Nephron (organoid): Measurements from ENCODE around the gene ARFIP2.

Source experiments
- H3K27ac Mint-ChIP-seq, 3 experiments: 2 replicates each; pipeline ENCODE4 v1.8.0; 2020; ENCODE audit warnings: mixed read lengths in 3 of 3, mild to moderate bottlenecking in 2 of 3, moderate library complexity in 1 of 3
- H3K27me3 Mint-ChIP-seq: 2 replicates; pipeline ENCODE4 v1.8.0; 2021; ENCODE audit warnings: low read depth, mild to moderate bottlenecking, moderate library complexity, mixed read lengths
- H3K36me3 Mint-ChIP-seq: 2 replicates; pipeline ENCODE4 v1.8.0; 2020; ENCODE audit warnings: low read depth, mixed read lengths
- H3K4me1 Mint-ChIP-seq: 2 replicates; pipeline ENCODE4 v1.8.0; 2020; ENCODE audit warnings: mixed read lengths
- H3K4me3 Mint-ChIP-seq, 3 experiments: 2 replicates each; pipeline ENCODE4 v1.8.0; 2020; ENCODE audit warnings: mild to moderate bottlenecking in 3 of 3, mixed read lengths in 3 of 3, moderate library complexity in 2 of 3
- H3K9me3 Mint-ChIP-seq: 2 replicates; pipeline ENCODE4 v1.8.0; 2020; ENCODE audit warnings: mixed read lengths
- TF ChIP-seq, protein P1 (sequence below), 3 experiments: fragments of 200-600 bp; sonication (generic); IDR thresholded peaks; one replicate each; pipeline ENCODE4 v1.5.0; 2021; ENCODE audit warnings: antibody characterized with exemption in 3 of 3; ENCODE audit not compliant: unreplicated experiment in 3 of 3

Gene ARFIP2

DNA sequence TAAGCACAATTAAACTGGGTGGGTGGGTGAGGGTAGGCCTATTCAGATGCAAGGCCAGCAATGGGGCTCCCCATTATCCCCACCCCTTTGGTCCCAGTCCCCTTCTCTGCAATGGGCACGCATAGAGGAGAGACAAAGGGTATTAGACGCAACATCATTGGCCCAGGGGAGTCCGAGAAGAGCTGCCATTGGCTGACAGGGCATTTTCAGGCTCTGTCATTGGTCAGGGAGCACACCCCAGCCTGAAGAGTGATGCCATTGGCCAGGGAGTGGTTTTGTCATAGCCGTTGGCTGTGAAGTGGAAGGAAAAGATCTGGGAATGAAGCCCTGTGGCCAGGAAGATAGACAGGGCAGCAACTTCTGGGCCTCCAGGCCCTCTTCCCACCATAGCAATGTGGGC lies 4.6 kb downstream of the ARFIP2 start:
- Mint-ChIP-seq H3K4me3 (peak overlapping the region; percentile 42 to 79 (median 46)), H3K27ac (peak overlapping the region in 1 of 3 experiments; percentile 14), H3K27me3 (no peaks in the 10 kb centered on the region), H3K4me1 (peaks cover 47% of the 10 kb centered on the region), H3K9me3 (no peaks in the 10 kb centered on the region), H3K36me3 (peaks cover 27% of the 10 kb centered on the region)
- TF ChIP-seq, protein P1, sequence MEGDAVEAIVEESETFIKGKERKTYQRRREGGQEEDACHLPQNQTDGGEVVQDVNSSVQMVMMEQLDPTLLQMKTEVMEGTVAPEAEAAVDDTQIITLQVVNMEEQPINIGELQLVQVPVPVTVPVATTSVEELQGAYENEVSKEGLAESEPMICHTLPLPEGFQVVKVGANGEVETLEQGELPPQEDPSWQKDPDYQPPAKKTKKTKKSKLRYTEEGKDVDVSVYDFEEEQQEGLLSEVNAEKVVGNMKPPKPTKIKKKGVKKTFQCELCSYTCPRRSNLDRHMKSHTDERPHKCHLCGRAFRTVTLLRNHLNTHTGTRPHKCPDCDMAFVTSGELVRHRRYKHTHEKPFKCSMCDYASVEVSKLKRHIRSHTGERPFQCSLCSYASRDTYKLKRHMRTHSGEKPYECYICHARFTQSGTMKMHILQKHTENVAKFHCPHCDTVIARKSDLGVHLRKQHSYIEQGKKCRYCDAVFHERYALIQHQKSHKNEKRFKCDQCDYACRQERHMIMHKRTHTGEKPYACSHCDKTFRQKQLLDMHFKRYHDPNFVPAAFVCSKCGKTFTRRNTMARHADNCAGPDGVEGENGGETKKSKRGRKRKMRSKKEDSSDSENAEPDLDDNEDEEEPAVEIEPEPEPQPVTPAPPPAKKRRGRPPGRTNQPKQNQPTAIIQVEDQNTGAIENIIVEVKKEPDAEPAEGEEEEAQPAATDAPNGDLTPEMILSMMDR (IDR thresholded peaks at IDR 0.05; ENCODE audit: unreplicated experiment in 3 of 3), result no peak

DNA sequence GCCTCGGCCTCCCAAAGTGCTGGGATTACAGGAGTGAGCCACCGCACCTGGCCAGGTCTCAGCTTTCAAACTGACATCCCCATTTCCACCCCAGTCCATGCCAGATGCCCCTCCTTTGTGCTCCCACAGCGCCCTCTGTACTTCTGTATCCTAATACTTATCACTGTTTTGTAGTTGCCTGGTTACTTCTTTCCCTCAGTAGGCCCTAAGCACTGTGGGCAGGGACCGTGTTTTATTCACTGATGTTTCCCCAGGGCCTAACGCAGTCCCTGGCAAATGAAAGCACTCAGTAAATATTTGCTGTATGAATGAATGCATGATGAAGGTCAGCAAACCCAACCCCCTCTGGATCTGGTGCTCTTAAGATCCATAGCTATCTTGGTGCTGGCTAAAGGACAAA lies 5.2 kb downstream of the ARFIP2 start:
- Mint-ChIP-seq H3K27ac (peak overlapping the region in 2 of 3 experiments; percentile 8 to 57), H3K27me3 (no peaks in the 10 kb centered on the region), H3K4me1 (peaks cover 44% of the 10 kb centered on the region), H3K9me3 (no peaks in the 10 kb centered on the region), H3K36me3 (peaks cover 23% of the 10 kb centered on the region), H3K4me3 (peak overlapping the region; percentile 13 to 65 (median 45))
- TF ChIP-seq, protein P1 (IDR thresholded peaks at IDR 0.05; ENCODE audit: unreplicated experiment in 3 of 3), result no peak

DNA sequence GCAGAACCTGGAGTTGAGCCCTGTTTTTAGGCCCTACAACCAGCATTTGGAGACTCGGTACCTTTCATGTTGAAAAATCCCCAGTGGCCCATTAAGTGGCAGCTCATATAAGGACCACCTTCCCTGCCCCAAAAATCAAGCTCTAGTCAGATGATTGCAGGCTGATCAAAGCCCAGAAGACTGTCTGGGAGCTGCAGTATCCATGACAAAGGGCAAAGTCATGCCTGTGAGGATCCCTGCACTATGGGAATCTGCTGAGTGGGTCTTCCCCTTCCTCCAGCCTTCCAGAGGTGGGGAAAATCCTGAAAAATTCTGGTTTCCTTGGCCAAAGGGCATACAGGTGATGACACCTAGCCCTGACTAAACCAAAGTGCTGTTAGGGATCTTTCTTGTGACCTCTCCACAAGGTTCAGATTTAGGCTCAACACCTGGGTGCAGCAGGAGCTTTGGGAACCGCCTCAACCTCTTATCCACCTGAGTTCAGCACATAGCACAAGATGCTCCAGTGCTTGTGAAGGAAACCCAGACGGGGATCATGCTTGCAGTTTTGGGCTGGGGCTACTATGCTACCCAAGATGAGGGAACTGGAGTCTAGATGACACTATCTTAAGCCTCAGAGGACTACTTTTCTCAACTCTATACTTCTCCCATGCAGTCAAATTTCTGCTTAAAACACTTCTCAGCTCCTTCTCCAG lies 6.2 kb downstream of the ARFIP2 start:
- no peaks in the 10 kb centered on the region for H3K9me3 Mint-ChIP-seq
- peaks cover 35% of the 10 kb centered on the region for H3K4me1 Mint-ChIP-seq
- TF ChIP-seq, protein P1 (IDR thresholded peaks at IDR 0.05; ENCODE audit: unreplicated experiment in 3 of 3), result no peak
- peak overlapping the region; percentile 93 to 98 (median 94) for H3K27ac Mint-ChIP-seq
- H3K27me3 Mint-ChIP-seq, result no peaks in the 10 kb centered on the region
- H3K4me3 Mint-ChIP-seq, result peak overlapping the region; percentile 85 to 90 (median 90)
- H3K36me3 Mint-ChIP-seq, result peaks cover 23% of the 10 kb centered on the region

DNA sequence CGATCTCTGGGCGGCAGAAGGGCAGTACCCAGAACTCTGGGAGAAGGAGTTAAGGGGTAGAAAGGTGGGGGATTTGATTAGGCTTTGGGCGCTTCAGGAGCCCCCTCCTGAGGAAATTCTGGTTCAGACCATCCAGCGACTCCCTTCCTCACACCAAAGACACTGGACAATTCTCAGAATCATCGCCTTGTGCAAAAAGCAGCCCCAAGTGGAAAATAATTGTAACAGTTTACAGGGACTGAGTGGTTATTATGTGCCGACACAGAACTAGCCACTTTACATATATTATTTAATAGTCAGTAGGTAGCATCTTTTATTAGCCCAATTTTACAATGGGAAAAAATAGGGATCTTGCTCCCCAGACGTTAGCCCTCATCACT lies 6.7 kb downstream of the ARFIP2 start:
- Mint-ChIP-seq H3K27me3 (no peaks in the 10 kb centered on the region), H3K27ac (peak overlapping the region; percentile 93 to 98 (median 94)), H3K36me3 (peaks cover 23% of the 10 kb centered on the region), H3K4me1 (peaks cover 31% of the 10 kb centered on the region), H3K4me3 (peak overlapping the region; percentile 85 to 90 (median 90)), H3K9me3 (no peaks in the 10 kb centered on the region)
- TF ChIP-seq, protein P1 (IDR thresholded peaks at IDR 0.05; ENCODE audit: unreplicated experiment in 3 of 3), result no peak

DNA sequence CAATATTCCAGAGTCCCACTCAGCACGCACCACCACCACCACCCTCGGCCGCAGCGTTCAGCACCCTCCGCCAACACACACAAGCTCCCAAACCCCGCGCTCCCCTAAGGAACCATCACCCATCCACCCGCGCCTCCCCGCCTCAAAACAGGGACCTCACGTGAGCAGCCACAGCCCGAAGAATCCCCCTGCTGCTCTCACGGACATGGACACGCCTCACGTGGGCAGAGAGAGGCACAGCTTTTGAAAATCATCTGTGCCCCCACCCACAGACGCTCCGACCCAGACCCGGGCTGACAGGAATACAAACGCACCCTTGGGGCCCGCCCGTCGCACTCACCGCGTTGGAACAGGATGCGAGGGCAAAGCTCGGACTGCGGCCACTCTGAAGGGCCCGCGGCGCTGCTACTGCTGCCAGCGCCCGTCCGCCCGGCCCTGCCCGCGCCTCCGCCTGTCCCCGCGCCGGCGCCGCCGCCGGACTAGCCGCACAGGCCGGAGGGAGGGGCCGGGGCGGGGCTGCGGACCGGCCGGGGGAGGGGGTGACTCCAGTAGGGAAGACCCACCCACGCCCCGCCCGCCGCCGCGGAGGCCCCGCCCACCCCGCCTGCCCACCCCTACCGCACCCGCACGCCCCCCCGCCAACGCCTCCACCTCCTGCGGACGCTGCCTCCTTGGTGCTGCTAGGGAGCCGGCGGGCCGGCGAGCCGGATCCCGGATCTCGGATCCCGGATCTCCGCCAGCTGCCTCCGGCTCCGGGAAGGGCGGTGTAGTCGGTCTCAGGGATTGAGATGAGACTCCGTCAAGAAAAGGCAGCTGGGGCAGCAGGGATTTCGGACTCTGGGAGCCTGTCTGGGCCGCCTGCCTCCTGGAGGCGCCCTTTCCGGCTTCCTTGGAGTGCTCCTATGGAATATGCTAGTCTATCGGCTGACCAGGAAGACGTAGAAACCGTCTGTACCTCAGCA lies 7.4 kb downstream of the ARFIP2 start, which contains the start of gene TRIM3:
TSS of gene TRIM3 (minus strand) at position 491 of the 962 bp plus-strand sequence. CDS start 8,246 bp downstream, outside the sequence.
- Mint-ChIP-seq H3K27ac (peak within 1 kb of the TSS; percentile 93 to 98 (median 94)), H3K36me3 (peaks cover 17% of the 10 kb centered on the region), H3K4me3 (peak within 1 kb of the TSS; percentile 91 to 92 (median 92)), H3K9me3 (no peaks in the 10 kb centered on the region), H3K27me3 (no peaks in the 10 kb centered on the region), H3K4me1 (peaks cover 26% of the 10 kb centered on the region)
- TF ChIP-seq, protein P1 (IDR thresholded peaks at IDR 0.05; ENCODE audit: unreplicated experiment in 3 of 3), result peak in 1 of 3 experiments; percentile 43
